HG03469 (cell line): ENCODE data around the gene PSMD8.

Experiments
- ATAC-seq: cut with Tn5 transposase; IDR thresholded peaks from one replicate; pipeline ENCODE4 v1.9.1; 2021; ENCODE audit warnings: mild to moderate bottlenecking, moderate library complexity, moderate number of reproducible peaks; ENCODE audit not compliant: unreplicated experiment

PSMD8 gene

GRCh38 chr19:38433268-38433733 is 58.9 kb downstream of the PSMD8 start, which contains the start of gene RYR1:
Gene RYR1 (plus strand): TSS chr19:38433691. CDS start chr19:38433830, 139 bp downstream.
- ATAC-seq = no peak
